ENCODE data around the gene PCDHB11. TPM values are rescaled to one million over a fixed set of nuclear protein-coding genes. Genes with fewer than 3 reads are reported as not detected.
"Not testable (repeated sequence)": the region's sequence is repeated elsewhere in the genome, so short reads cannot be mapped to it uniquely, and the experiment has no call there.

The PCDHB11 gene
- total and polyA plus RNA-seq, 2 donors (not counting 3 experiments of a cell fraction or from before 2014, with no cell fraction given), result 0.11 to 0.18 TPM

DNA sequence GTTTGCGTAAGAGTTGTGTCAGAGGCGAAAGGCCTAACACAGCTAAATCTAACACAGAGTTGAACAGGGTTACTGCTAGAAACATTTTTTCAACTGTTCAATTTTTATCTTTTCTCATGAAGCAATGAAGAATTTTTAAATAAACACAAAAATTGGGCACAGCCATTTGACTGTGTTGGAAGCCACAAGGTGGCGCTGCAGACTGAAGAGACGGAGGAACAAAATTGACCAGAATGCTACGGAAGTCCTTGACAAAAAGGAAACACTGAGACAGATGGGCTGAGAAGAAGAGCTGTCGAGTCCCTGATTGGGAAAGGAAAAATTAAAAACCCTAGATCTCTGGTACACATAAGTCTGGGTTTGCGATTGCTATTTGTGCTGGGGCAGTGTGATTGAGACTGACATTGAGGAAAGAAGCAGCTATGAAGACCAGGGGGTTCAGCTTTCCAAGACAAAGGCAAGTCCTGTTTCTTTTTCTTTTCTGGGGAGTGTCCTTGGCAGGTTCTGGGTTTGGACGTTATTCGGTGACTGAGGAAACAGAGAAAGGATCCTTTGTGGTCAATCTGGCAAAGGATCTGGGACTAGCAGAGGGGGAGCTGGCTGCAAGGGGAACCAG, 12.4 kb upstream of the PCDHB11 start, which contains the start of gene PCDHB9:
TSS of gene PCDHB9 (plus strand) at position 265 of the 616 bp plus-strand sequence. CDS start at position 423, 158 bp downstream.
- dilution Hi-C loops (cut with MboI; ENCODE audit: extremely low pct_ligation_motif_present, low sequenced_read_pairs), result no loop called here
- FAIRE-seq, result peak; percentile 26
- TF ChIP-seq CTCF (IDR thresholded peaks at IDR 0.05; ENCODE audit: extremely low read depth in 1 of 2, insufficient read depth in 1 of 2, low read depth in 1 of 2, low read length in 2 of 2), result peak; percentile 23 to 50
- no peak for TF ChIP-seq GATA2 (IDR thresholded peaks at IDR 0.05; ENCODE audit: insufficient read depth, insufficient read length, low read depth, low read length)
- peak; percentile 3 for DNase-seq (ENCODE audit: low read depth, low spot score)
- Histone ChIP-seq H3K27ac (ENCODE audit: insufficient read depth, low read depth, low read length) (no peak within 1 kb of the TSS), H3K9me1 (replicated peaks; ENCODE audit: control insufficient read depth, extremely low read depth, insufficient read depth, low read length) (no peaks in the 10 kb centered on the region), H3K4me1 (ENCODE audit: control insufficient read depth, extremely low read depth, insufficient read depth, low read length) (no peaks in the 10 kb centered on the region), H3K4me2 (ENCODE audit: insufficient read depth, low read length) (no peak within 1 kb of the TSS), H3K36me3 (ENCODE audit: control insufficient read depth in 2 of 2, extremely low read depth in 1 of 2, insufficient read depth in 2 of 2, low read length in 2 of 2) (no peaks in the 10 kb centered on the region), H3K9me3 (replicated peaks; ENCODE audit: control insufficient read depth, insufficient read depth, low read length) (no peaks in the 10 kb centered on the region), H3K27me3 (ENCODE audit: control insufficient read depth in 2 of 2, insufficient read depth in 2 of 2, low read length in 2 of 2) (no peaks in the 10 kb centered on the region), H3K4me3 (replicated peaks in 1 of 3; ENCODE audit: insufficient read depth in 1 of 3, low read depth in 1 of 3, low read length in 3 of 3) (no peak within 1 kb of the TSS), H2AFZ (ENCODE audit: low read depth, low read length) (no peak within 1 kb of the TSS), H3K9ac (replicated peaks; ENCODE audit: extremely low read depth, insufficient read depth, low read length) (no peak within 1 kb of the TSS), H4K20me1 (replicated peaks; ENCODE audit: control insufficient read depth, extremely low read depth, insufficient read depth, low read length) (no peaks in the 10 kb centered on the region), H3K79me2 (ENCODE audit: control insufficient read depth, insufficient read depth, low read length) (no peaks in the 10 kb centered on the region)
- CTCF ChIA-PET, result interaction anchor here (0.8 to 1.1 kb wide), 5 partner anchors 10 to 380 kb away, joined by 3 to 6 read pairs (median 3); partner anchors contain the start of genes PCDHB8 and PCDHGA3
- no TSS peak for BruUV-seq (replicated peaks)
- intact Hi-C loops (cut with micrococcal nuclease), result no loop called here
- POLR2A ChIA-PET, result no interaction called here

GRCh38 chr5:141188682-141189081, 10.7 kb upstream of the PCDHB11 start:
- H3K79me2 ChIP-seq (ENCODE audit: control insufficient read depth, insufficient read depth, low read length); H4K20me1 ChIP-seq (replicated peaks; ENCODE audit: control insufficient read depth, extremely low read depth, insufficient read depth, low read length); H3K27ac ChIP-seq (ENCODE audit: insufficient read depth, low read depth, low read length); H3K36me3 ChIP-seq (ENCODE audit: control insufficient read depth in 2 of 2, extremely low read depth in 1 of 2, insufficient read depth in 2 of 2, low read length in 2 of 2); H3K9me1 ChIP-seq (replicated peaks; ENCODE audit: control insufficient read depth, extremely low read depth, insufficient read depth, low read length); H3K4me1 ChIP-seq (ENCODE audit: control insufficient read depth, extremely low read depth, insufficient read depth, low read length); H3K4me3 ChIP-seq (replicated peaks in 1 of 3; ENCODE audit: insufficient read depth in 1 of 3, low read depth in 1 of 3, low read length in 3 of 3); dilution Hi-C loops (cut with MboI; ENCODE audit: extremely low pct_ligation_motif_present, low sequenced_read_pairs); H3K9me3 ChIP-seq (replicated peaks; ENCODE audit: control insufficient read depth, insufficient read depth, low read length); H3K4me2 ChIP-seq (ENCODE audit: insufficient read depth, low read length); POLR2A ChIA-PET; DNase-seq (ENCODE audit: low read depth, low spot score); intact Hi-C loops (cut with micrococcal nuclease); H3K27me3 ChIP-seq (ENCODE audit: control insufficient read depth in 2 of 2, insufficient read depth in 2 of 2, low read length in 2 of 2); H3K9ac ChIP-seq (replicated peaks; ENCODE audit: extremely low read depth, insufficient read depth, low read length); FAIRE-seq; H2AFZ ChIP-seq (ENCODE audit: low read depth, low read length); CTCF ChIA-PET; BruUV-seq (replicated peaks): not testable (repeated sequence)

- H3K9me1 ChIP-seq (replicated peaks; ENCODE audit: control insufficient read depth, extremely low read depth, insufficient read depth, low read length); H3K27me3 ChIP-seq (ENCODE audit: control insufficient read depth in 2 of 2, insufficient read depth in 2 of 2, low read length in 2 of 2); DNase-seq (ENCODE audit: low read depth, low spot score); H3K36me3 ChIP-seq (ENCODE audit: control insufficient read depth in 2 of 2, extremely low read depth in 1 of 2, insufficient read depth in 2 of 2, low read length in 2 of 2); BruUV-seq (replicated peaks); dilution Hi-C loops (cut with MboI; ENCODE audit: extremely low pct_ligation_motif_present, low sequenced_read_pairs); H3K79me2 ChIP-seq (ENCODE audit: control insufficient read depth, insufficient read depth, low read length); POLR2A ChIA-PET; H3K9ac ChIP-seq (replicated peaks; ENCODE audit: extremely low read depth, insufficient read depth, low read length); H4K20me1 ChIP-seq (replicated peaks; ENCODE audit: control insufficient read depth, extremely low read depth, insufficient read depth, low read length); H3K4me3 ChIP-seq (replicated peaks in 1 of 3; ENCODE audit: insufficient read depth in 1 of 3, low read depth in 1 of 3, low read length in 3 of 3); H3K27ac ChIP-seq (ENCODE audit: insufficient read depth, low read depth, low read length); H3K4me1 ChIP-seq (ENCODE audit: control insufficient read depth, extremely low read depth, insufficient read depth, low read length); H3K4me2 ChIP-seq (ENCODE audit: insufficient read depth, low read length); H3K9me3 ChIP-seq (replicated peaks; ENCODE audit: control insufficient read depth, insufficient read depth, low read length); H2AFZ ChIP-seq (ENCODE audit: low read depth, low read length); intact Hi-C loops (cut with micrococcal nuclease); FAIRE-seq; CTCF ChIA-PET: not testable (repeated sequence)
Observed at GRCh38 chr5:141189131-141189530, 10.3 kb upstream of the PCDHB11 start.

Measured in endothelial cell of umbilical vein (primary cell).